Panc1 (cell line): ENCODE data around the gene EFNA5.

Experiments
- CTCF ChIP-seq: fragments of 450-650 bp; IDR thresholded peaks from 2 replicates; pipeline ENCODE4 v1.5.1; 2017; ENCODE audit warnings: mild to moderate bottlenecking
- POLR2AphosphoS5 ChIP-seq: IDR thresholded peaks from 2 replicates; pipeline ENCODE4 v1.6.1; 2012; ENCODE audit warnings: mild to moderate bottlenecking, low read depth, low read length, moderate library complexity

- TF ChIP-seq CTCF (no peak), POLR2AphosphoS5 (no peak)
Observed at GRCh38 chr5:107443897-107444296, 226.8 kb downstream of the EFNA5 start.
